Subcutaneous adipose tissue (tissue), 4 donors: ENCODE measurements around the gene PSMB5. TPM values are rescaled to one million over a fixed set of nuclear protein-coding genes. Genes with fewer than 3 reads are reported as not detected.

Experiments
- total RNA-seq, 4 donors: library from RNA; depleted of rRNA; stranded (reverse); fragments of >200 nt; gene quantifications; one replicate each; pipeline ENCODE4 v1.1.0, GENCODE V29; 2016
- TF ChIP-seq, protein P1 (sequence below): fragments of 450-650 bp; IDR thresholded peaks from one replicate; pipeline ENCODE4 v1.5.1; 2016; ENCODE audit warnings: low read depth, mild to moderate bottlenecking, control low read depth, antibody characterized with exemption, moderate library complexity

The PSMB5 gene
- total RNA-seq, 4 donors from 2014 or later, result 81.6 to 131 (median 104) TPM

DNA sequence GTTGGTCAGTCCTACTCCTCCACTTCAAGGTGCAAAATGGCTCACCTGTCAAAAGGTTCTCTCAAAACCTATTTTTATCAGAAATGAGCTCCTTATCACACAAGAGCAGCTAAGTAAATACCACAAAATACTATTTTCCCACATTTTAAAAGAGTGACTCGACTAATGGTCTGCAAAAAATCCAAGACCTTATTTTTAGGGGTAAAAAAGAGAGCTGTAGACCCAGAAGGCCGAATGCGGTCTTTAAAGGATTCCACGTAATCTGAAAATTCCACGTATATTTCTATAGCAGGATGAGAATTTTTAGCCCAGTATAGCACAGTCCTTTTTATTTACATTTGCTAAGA lies 28.5 kb downstream of the PSMB5 start:
- TF ChIP-seq, protein P1, sequence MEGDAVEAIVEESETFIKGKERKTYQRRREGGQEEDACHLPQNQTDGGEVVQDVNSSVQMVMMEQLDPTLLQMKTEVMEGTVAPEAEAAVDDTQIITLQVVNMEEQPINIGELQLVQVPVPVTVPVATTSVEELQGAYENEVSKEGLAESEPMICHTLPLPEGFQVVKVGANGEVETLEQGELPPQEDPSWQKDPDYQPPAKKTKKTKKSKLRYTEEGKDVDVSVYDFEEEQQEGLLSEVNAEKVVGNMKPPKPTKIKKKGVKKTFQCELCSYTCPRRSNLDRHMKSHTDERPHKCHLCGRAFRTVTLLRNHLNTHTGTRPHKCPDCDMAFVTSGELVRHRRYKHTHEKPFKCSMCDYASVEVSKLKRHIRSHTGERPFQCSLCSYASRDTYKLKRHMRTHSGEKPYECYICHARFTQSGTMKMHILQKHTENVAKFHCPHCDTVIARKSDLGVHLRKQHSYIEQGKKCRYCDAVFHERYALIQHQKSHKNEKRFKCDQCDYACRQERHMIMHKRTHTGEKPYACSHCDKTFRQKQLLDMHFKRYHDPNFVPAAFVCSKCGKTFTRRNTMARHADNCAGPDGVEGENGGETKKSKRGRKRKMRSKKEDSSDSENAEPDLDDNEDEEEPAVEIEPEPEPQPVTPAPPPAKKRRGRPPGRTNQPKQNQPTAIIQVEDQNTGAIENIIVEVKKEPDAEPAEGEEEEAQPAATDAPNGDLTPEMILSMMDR, result no peak

GRCh38 chr14:23005451-23006187 lies 29.1 kb downstream of the PSMB5 start:
- TF ChIP-seq, protein P1, result no peak

DNA sequence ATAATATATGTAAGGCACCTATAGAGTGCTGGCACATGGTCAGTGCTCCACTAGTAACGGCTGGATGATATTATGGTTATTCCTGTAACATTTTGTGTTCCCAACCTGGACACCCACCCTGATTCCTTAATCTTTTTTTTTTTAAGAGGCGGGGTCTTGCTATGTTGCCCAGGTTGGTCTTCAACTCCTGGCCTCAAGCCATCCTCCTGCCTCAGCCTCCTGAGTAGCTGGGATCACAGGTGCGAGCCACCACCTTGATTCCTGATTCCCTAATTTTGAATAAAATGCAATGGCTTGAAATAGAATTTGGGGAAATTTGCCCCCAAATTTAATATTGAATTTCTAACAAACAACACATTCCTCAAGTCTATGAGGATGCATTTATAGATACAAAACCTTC lies 32.1 kb downstream of the PSMB5 start:
- TF ChIP-seq, protein P1, result no peak

DNA sequence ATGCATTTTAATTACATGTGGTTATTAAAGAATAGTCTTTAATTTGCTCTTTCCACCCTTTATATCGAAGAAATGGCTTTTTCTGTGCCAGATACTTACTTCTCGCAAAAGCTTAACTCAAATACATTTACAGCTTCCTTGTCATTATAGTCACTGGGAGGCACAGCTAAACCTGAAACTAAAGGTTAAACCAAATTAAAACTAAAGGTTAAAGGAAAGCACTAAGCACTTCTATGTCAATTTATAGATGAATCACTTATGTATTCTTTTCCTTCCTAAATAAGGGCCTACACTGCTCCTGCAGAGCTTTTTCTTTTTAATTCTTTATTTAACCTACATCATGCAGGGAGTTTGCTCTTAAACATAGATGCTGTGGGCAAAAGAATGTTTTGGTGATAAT lies 33.8 kb downstream of the PSMB5 start:
- TF ChIP-seq, protein P1, result no peak

DNA sequence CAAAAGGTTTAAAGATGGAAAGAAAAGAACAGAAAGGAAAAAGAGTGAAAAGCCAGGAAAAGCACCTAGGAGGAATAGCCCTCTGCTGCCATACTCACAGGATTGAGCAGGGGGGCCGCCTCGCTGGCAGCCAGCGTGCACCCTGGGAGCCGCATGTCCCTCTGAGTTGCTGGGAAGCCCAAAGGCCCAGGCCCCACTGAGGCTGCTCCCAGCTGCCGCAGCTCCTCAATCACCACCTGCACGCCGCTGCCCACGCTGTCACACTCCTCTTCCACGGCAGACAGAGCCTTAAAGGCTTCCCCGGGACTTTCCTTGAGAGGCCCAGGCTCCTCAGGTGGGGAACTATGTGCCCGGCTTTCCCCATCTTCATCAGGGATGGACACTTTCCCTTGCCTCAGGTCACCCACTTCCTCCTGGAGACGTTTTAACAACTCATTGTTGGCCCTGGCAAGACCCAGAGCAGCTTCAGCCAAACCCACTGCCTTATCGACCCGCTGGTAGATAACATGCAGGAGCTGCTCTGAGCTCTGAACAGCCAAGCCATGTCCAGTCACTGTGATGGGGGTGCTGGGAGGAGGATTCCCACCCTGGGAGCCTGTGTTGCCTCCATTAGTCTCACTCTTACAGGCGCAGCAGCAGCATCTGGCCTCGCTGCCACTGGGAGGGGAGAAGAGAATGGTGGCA lies 36.2 kb downstream of the PSMB5 start:
- TF ChIP-seq, protein P1, result no peak

DNA sequence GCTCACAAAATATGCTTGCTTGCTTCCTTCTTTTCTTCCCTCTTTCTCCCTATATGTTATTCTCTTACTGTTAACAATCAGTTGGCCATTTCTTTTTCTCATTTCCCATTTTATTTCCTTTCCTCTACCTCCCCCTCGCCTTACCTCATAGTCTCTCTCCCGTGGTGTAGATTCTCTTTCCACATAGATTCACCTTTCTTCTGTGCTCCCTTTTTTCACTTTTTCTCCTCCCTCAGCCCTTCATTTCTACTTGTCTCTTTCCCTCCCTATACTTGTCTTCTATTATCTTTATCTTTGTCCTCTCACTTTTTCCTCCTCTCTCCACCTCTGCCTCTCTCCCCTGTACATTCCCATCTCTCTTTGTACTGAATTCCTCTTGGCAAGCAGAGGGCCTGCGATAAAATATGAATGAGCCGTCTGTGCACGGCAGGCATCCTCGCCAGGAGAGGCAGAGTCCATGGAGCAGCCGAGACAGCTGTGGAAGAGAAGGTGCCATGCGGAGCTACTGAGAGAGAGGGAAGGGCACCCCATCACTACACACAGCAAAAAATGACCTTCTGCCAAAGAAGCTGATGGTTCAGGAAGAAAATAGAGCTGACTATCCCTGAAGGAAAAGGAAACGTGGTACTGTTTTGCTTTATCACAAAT lies 36.9 kb downstream of the PSMB5 start:
- TF ChIP-seq, protein P1, result no peak
